ENCODE data around the gene SPC24.
"Not testable (repeated sequence)": the region's sequence is repeated elsewhere in the genome, so short reads cannot be mapped to it uniquely, and the experiment has no call there.

GRCh38 chr19:11103667-11104066 lies 51.9 kb downstream of the SPC24 start:
- TF ChIP-seq, protein P1, sequence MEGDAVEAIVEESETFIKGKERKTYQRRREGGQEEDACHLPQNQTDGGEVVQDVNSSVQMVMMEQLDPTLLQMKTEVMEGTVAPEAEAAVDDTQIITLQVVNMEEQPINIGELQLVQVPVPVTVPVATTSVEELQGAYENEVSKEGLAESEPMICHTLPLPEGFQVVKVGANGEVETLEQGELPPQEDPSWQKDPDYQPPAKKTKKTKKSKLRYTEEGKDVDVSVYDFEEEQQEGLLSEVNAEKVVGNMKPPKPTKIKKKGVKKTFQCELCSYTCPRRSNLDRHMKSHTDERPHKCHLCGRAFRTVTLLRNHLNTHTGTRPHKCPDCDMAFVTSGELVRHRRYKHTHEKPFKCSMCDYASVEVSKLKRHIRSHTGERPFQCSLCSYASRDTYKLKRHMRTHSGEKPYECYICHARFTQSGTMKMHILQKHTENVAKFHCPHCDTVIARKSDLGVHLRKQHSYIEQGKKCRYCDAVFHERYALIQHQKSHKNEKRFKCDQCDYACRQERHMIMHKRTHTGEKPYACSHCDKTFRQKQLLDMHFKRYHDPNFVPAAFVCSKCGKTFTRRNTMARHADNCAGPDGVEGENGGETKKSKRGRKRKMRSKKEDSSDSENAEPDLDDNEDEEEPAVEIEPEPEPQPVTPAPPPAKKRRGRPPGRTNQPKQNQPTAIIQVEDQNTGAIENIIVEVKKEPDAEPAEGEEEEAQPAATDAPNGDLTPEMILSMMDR (IDR thresholded peaks at IDR 0.05) = not testable (repeated sequence)
- not testable (repeated sequence) for TF ChIP-seq POLR2A (IDR thresholded peaks at IDR 0.05)

Measured in testis (tissue), 2 donors.